Brain microvascular endothelial cell (primary cell): ENCODE results near the gene STAC3.
A peak's percentile ranks its signal among the peaks of the same experiment; 100 is the strongest.

ENCODE experiments used
- DNase-seq: peaks from one replicate; pipeline ENCODE4 v3.0.0-alpha.2; 2020
- H3K27ac ChIP-seq: fragments of 250-450 bp; sonication (Bioruptor Pico); 2 replicates; pipeline ENCODE4 v1.5.1; 2020; ENCODE audit warnings: mild to moderate bottlenecking, moderate library complexity
- H3K27me3 ChIP-seq: fragments of 250-450 bp; sonication (Bioruptor Pico); replicated peaks from 2 replicates; pipeline ENCODE4 v1.5.1; 2020; ENCODE audit warnings: mild to moderate bottlenecking
- H3K36me3 ChIP-seq: fragments of 250-450 bp; sonication (Bioruptor Pico); replicated peaks from 2 replicates; pipeline ENCODE4 v1.5.1; 2020; ENCODE audit warnings: mild to moderate bottlenecking
- H3K4me3 ChIP-seq: 2 replicates; pipeline ENCODE4 v1.5.1; 2011; ENCODE audit warnings: low read depth, mild to moderate bottlenecking, control low read depth, low read length, moderate library complexity
- CTCF ChIP-seq: IDR thresholded peaks from 2 replicates; pipeline ENCODE4 v1.5.1; 2011; ENCODE audit warnings: low read depth, mild to moderate bottlenecking, moderate library complexity, low read length, control low read depth, inconsistent platforms; ENCODE audit errors: missing control alignments
- in situ Hi-C: cut with HindIII; loops from 2 replicates; pipeline ENCODE4 v1.10.0; 2017; ENCODE audit warnings: low sequenced_read_pairs, low pct_ligation_motif_present

Gene STAC3

GRCh38 chr12:57235017-57235727 lies 15.8 kb downstream of the STAC3 start:
- peak; percentile 67 for DNase-seq
- H3K36me3 ChIP-seq = peaks cover 39% of the 10 kb centered on the region
- H3K27me3 ChIP-seq = no peaks in the 10 kb centered on the region
- peak; percentile 34 for TF ChIP-seq CTCF
- no peak overlapping the region for H3K4me3 ChIP-seq
- peak overlapping the region; percentile 65 for H3K27ac ChIP-seq
- in situ Hi-C loops = no loop called here

- H3K4me3 ChIP-seq = no peak overlapping the region
- H3K36me3 ChIP-seq = peaks cover 39% of the 10 kb centered on the region
- no peak for DNase-seq
- H3K27me3 ChIP-seq = no peaks in the 10 kb centered on the region
- peak overlapping the region; percentile 65 for H3K27ac ChIP-seq
- in situ Hi-C loops = no loop called here
- no peak for TF ChIP-seq CTCF
These were observed 16.4 kb downstream of the STAC3 start for GRCh38 chr12:57234571-57235016.

- TF ChIP-seq CTCF = no peak
- in situ Hi-C loops = no loop called here
- no peaks in the 10 kb centered on the region for H3K27me3 ChIP-seq
- peaks cover 39% of the 10 kb centered on the region for H3K36me3 ChIP-seq
- H3K4me3 ChIP-seq = no peak overlapping the region
- peak overlapping the region; percentile 65 for H3K27ac ChIP-seq
- DNase-seq = no peak
These were observed 16.8 kb downstream of the STAC3 start for GRCh38 chr12:57234233-57234570.

- no peak overlapping the region for H3K4me3 ChIP-seq
- in situ Hi-C loops = no loop called here
- peak overlapping the region; percentile 65 for H3K27ac ChIP-seq
- peak; percentile 81 for DNase-seq
- TF ChIP-seq CTCF = no peak
- no peaks in the 10 kb centered on the region for H3K27me3 ChIP-seq
- peaks cover 39% of the 10 kb centered on the region for H3K36me3 ChIP-seq
These were observed 17.4 kb downstream of the STAC3 start for GRCh38 chr12:57233357-57234232.

- no peak for TF ChIP-seq CTCF
- no peak for DNase-seq
- Histone ChIP-seq H3K27ac (no peak overlapping the region), H3K36me3 (peaks cover 39% of the 10 kb centered on the region), H3K27me3 (no peaks in the 10 kb centered on the region), H3K4me3 (no peak overlapping the region)
- in situ Hi-C loops = no loop called here
These were observed 18.7 kb downstream of the STAC3 start for GRCh38 chr12:57232156-57232756.
